Coronary artery (tissue), 2 donors: ENCODE data around the gene CHRNE.
"Not testable (repeated sequence)": the region's sequence is repeated elsewhere in the genome, so short reads cannot be mapped to it uniquely, and the experiment has no call there.

ENCODE experiments used
- DNase-seq: peaks from one replicate; pipeline ENCODE4 v3.0.0-alpha.2; 2017; ENCODE audit warnings: low spot score
- H3K27ac ChIP-seq, 2 donors: fragments of 200-600 bp; sonication (generic); one replicate each; pipeline ENCODE4 v1.5.1; 2016 to 2019
- H3K4me3 ChIP-seq: fragments of 200-600 bp; sonication (generic); 2 replicates; pipeline ENCODE4 v1.5.1; 2016; ENCODE audit warnings: mild to moderate bottlenecking, moderate library complexity
- CTCF ChIP-seq: fragments of 200-600 bp; sonication (generic); IDR thresholded peaks from one replicate; pipeline ENCODE4 v1.5.1; 2019; ENCODE audit warnings: antibody characterized with exemption

The CHRNE gene

GRCh38 chr17:4934173-4934979 lies 31.5 kb upstream of the CHRNE start:
- Histone ChIP-seq H3K27ac (no peak overlapping the region), H3K4me3 (no peak overlapping the region)
- TF ChIP-seq CTCF, result no peak
- DNase-seq, result no peak

GRCh38 chr17:4933646-4934045 lies 30.7 kb upstream of the CHRNE start:
- TF ChIP-seq CTCF, result no peak
- no peak overlapping the region for H3K4me3 ChIP-seq
- DNase-seq, result no peak
- H3K27ac ChIP-seq, result no peak overlapping the region

GRCh38 chr17:4932756-4933155 lies 29.9 kb upstream of the CHRNE start:
- Histone ChIP-seq H3K27ac (no peak overlapping the region), H3K4me3 (no peak overlapping the region)
- DNase-seq, result no peak
- no peak for TF ChIP-seq CTCF

- no peak within 1 kb of the TSS for H3K27ac ChIP-seq
- no peak for DNase-seq
- no peak for TF ChIP-seq CTCF
- H3K4me3 ChIP-seq, result no peak within 1 kb of the TSS
These were observed 29.1 kb upstream of the CHRNE start, which contains the start of gene GP1BA for GRCh38 chr17:4931963-4932362. Gene GP1BA (plus strand): TSS chr17:4932277. CDS start chr17:4932605, 328 bp downstream.

- TF ChIP-seq CTCF, result no peak
- H3K4me3 ChIP-seq, result no peak overlapping the region
- DNase-seq, result no peak
- no peak overlapping the region for H3K27ac ChIP-seq
These were observed 26.0 kb upstream of the CHRNE start for GRCh38 chr17:4928881-4929280.

GRCh38 chr17:4926577-4927335 lies 23.9 kb upstream of the CHRNE start:
- H3K4me3 ChIP-seq, DNase-seq, H3K27ac ChIP-seq: not testable (repeated sequence)

GRCh38 chr17:4921320-4921719 lies 18.4 kb upstream of the CHRNE start:
- H3K27ac ChIP-seq, result no peak overlapping the region
- no peak overlapping the region for H3K4me3 ChIP-seq
- TF ChIP-seq CTCF, result no peak
- no peak for DNase-seq
